ENCODE results near the gene CAMKMT. TPM values are rescaled to one million over a fixed set of nuclear protein-coding genes. Genes with fewer than 3 reads are reported as not detected.

Gene CAMKMT
- polyA plus RNA-seq, 3 donors = 4.7 to 7.8 (median 7.0) TPM

DNA sequence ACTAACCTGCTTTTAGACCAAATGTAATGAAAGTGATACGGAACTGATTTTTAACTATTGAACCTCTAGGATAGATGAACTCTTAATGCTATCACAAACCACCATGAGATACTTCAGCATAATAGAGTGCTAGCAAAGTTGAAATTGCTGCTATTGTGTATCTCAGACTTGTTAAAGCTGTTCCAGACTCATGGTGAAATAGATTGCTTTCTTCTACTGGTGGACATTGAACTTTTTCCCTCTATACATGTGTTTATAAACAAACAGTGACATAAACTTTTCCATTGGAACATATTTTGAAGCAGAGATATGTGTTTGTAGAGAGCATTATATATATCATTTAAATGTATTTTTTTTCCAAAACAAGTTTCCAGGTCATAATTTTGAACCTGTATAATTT lies 157.3 kb downstream of the CAMKMT start:
- no peaks in the 10 kb centered on the region for H3K4me1 Mint-ChIP-seq

GRCh38 chr2:44522846-44523245 lies 161.1 kb downstream of the CAMKMT start:
- no peak overlapping the region for H3K9ac ChIP-seq (ENCODE audit: insufficient read depth, low read length, poor library complexity, severe bottlenecking)
- intact Hi-C loops (cut with micrococcal nuclease) = no loop called here
- H3K9me3 ChIP-seq (replicated peaks in 1 of 2; ENCODE audit: control insufficient read depth in 1 of 2, insufficient read depth in 1 of 2, low read length in 2 of 2) = peaks cover 13 to 24% of the 10 kb centered on the region in 2 donors
- no peak for DNase-seq
- Mint-ChIP-seq H3K27ac (no peak overlapping the region), H3K4me3 (no peak overlapping the region), H3K9me3 (peaks cover 13 to 30% (median 25%) of the 10 kb centered on the region in 7 donors), H3K36me3 (no peaks in the 10 kb centered on the region), H3K27me3 (ENCODE audit: low read depth in 3 of 3) (peaks cover 0 to 2% (median 0%) of the 10 kb centered on the region in 3 donors), H3K4me1 (peaks cover 6% of the 10 kb centered on the region)
- no peaks in the 10 kb centered on the region for H3K36me3 ChIP-seq (replicated peaks in 1 of 2; ENCODE audit: control insufficient read depth in 1 of 2, insufficient read depth in 2 of 2, low read length in 2 of 2)
- H3K27me3 ChIP-seq (ENCODE audit: control insufficient read depth in 2 of 2, insufficient read depth in 2 of 2, low read length in 2 of 2) = no peaks in the 10 kb centered on the region
- H3K4me1 ChIP-seq (ENCODE audit: control insufficient read depth in 1 of 2, insufficient read depth in 2 of 2, low read length in 2 of 2) = peaks cover under 1 to 4% of the 10 kb centered on the region in 2 donors
- H3K4me2 ChIP-seq (replicated peaks; ENCODE audit: extremely low read depth, low read length, poor library complexity, severe bottlenecking) = no peak overlapping the region
- no peaks in the 10 kb centered on the region for H4K20me1 ChIP-seq (ENCODE audit: insufficient read depth, low read length)
- H3K79me2 ChIP-seq (ENCODE audit: insufficient read depth, low read length) = no peaks in the 10 kb centered on the region
- TF ChIP-seq, protein P1, sequence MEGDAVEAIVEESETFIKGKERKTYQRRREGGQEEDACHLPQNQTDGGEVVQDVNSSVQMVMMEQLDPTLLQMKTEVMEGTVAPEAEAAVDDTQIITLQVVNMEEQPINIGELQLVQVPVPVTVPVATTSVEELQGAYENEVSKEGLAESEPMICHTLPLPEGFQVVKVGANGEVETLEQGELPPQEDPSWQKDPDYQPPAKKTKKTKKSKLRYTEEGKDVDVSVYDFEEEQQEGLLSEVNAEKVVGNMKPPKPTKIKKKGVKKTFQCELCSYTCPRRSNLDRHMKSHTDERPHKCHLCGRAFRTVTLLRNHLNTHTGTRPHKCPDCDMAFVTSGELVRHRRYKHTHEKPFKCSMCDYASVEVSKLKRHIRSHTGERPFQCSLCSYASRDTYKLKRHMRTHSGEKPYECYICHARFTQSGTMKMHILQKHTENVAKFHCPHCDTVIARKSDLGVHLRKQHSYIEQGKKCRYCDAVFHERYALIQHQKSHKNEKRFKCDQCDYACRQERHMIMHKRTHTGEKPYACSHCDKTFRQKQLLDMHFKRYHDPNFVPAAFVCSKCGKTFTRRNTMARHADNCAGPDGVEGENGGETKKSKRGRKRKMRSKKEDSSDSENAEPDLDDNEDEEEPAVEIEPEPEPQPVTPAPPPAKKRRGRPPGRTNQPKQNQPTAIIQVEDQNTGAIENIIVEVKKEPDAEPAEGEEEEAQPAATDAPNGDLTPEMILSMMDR (IDR thresholded peaks at IDR 0.05) = no peak
- H2AFZ ChIP-seq (ENCODE audit: insufficient read depth, low read depth, low read length, poor library complexity, severe bottlenecking) = no peak overlapping the region
- no peak overlapping the region for H3K27ac ChIP-seq (ENCODE audit: low read depth in 1 of 2, low read length in 2 of 2)
- no peak overlapping the region for H3K4me3 ChIP-seq (replicated peaks in 1 of 3; ENCODE audit: low read depth in 2 of 3, low read length in 3 of 3)

More for the DNA sequence above, 157.3 kb downstream of the CAMKMT start:
- Histone ChIP-seq H3K9me3 (replicated peaks in 1 of 2; ENCODE audit: control insufficient read depth in 1 of 2, insufficient read depth in 1 of 2, low read length in 2 of 2) (peaks cover 13 to 24% of the 10 kb centered on the region in 2 donors), H3K27ac (ENCODE audit: low read depth in 1 of 2, low read length in 2 of 2) (no peak overlapping the region), H3K36me3 (replicated peaks in 1 of 2; ENCODE audit: control insufficient read depth in 1 of 2, insufficient read depth in 2 of 2, low read length in 2 of 2) (no peaks in the 10 kb centered on the region), H3K27me3 (ENCODE audit: control insufficient read depth in 2 of 2, insufficient read depth in 2 of 2, low read length in 2 of 2) (no peaks in the 10 kb centered on the region), H3K4me2 (replicated peaks; ENCODE audit: extremely low read depth, low read length, poor library complexity, severe bottlenecking) (no peak overlapping the region), H3K79me2 (ENCODE audit: insufficient read depth, low read length) (no peaks in the 10 kb centered on the region), H2AFZ (ENCODE audit: insufficient read depth, low read depth, low read length, poor library complexity, severe bottlenecking) (no peak overlapping the region), H4K20me1 (ENCODE audit: insufficient read depth, low read length) (no peaks in the 10 kb centered on the region), H3K9ac (ENCODE audit: insufficient read depth, low read length, poor library complexity, severe bottlenecking) (no peak overlapping the region), H3K4me3 (replicated peaks in 1 of 3; ENCODE audit: low read depth in 2 of 3, low read length in 3 of 3) (no peak overlapping the region), H3K4me1 (ENCODE audit: control insufficient read depth in 1 of 2, insufficient read depth in 2 of 2, low read length in 2 of 2) (no peaks in the 10 kb centered on the region)
- Mint-ChIP-seq H3K27ac (no peak overlapping the region), H3K4me3 (no peak overlapping the region), H3K27me3 (ENCODE audit: low read depth in 3 of 3) (peaks cover under 1 to 2% (median 2%) of the 10 kb centered on the region in 3 donors), H3K9me3 (peaks cover 11 to 30% (median 25%) of the 10 kb centered on the region in 7 donors), H3K36me3 (no peaks in the 10 kb centered on the region)
- DNase-seq = no peak
- no CpG with 5 or more reads among the region's 1 CpG for WGBS (ENCODE audit: insufficient coverage)
- TF ChIP-seq, protein P1 (IDR thresholded peaks at IDR 0.05) = no peak
- intact Hi-C loops (cut with micrococcal nuclease) = no loop called here
